HG03060 (cell line): ENCODE data around the gene EVI5L.

Source experiments
- ATAC-seq: cut with Tn5 transposase; IDR thresholded peaks from one replicate; pipeline ENCODE4 v1.9.1; 2021; ENCODE audit warnings: low read depth, moderate number of reproducible peaks; ENCODE audit not compliant: unreplicated experiment

The EVI5L gene

GRCh38 chr19:7908742-7909461 is 78.9 kb downstream of the EVI5L start:
- ATAC-seq, result no peak

- no peak for ATAC-seq
These were observed 79.6 kb downstream of the EVI5L start for GRCh38 chr19:7909471-7910067.

- no peak for ATAC-seq
These were observed 80.5 kb downstream of the EVI5L start for GRCh38 chr19:7910321-7911161.

GRCh38 chr19:7911508-7912143 is 81.6 kb downstream of the EVI5L start:
- no peak for ATAC-seq

- no peak for ATAC-seq
These were observed 82.2 kb downstream of the EVI5L start for GRCh38 chr19:7912144-7912696.

- no peak for ATAC-seq
These were observed 82.9 kb downstream of the EVI5L start for GRCh38 chr19:7912697-7913564.

- no peak for ATAC-seq
These were observed 83.6 kb downstream of the EVI5L start for GRCh38 chr19:7913652-7914051.

- ATAC-seq, result no peak
These were observed 84.1 kb downstream of the EVI5L start for GRCh38 chr19:7914099-7914498.
